Stomach (tissue), 4 donors: ENCODE measurements around the gene KCNG2.

Source experiments
- EP300 ChIP-seq: sonication (generic); formaldehyde crosslinking; IDR thresholded peaks from one replicate; pipeline ENCODE4 v1.6.1; 2017; ENCODE audit warnings: antibody characterized with exemption
- POLR2A ChIP-seq, 4 donors: fragments of 450-650 bp; IDR thresholded peaks; one replicate each; pipeline ENCODE4 v1.6.1; 2016; ENCODE audit warnings: antibody characterized with exemption in 4 of 4, control low read depth in 2 of 4, mild to moderate bottlenecking in 1 of 4, moderate library complexity in 1 of 4
- POLR2AphosphoS5 ChIP-seq, 3 donors: sonication (generic); formaldehyde crosslinking; IDR thresholded peaks; one replicate each; pipeline ENCODE4 v1.6.1; 2016; ENCODE audit warnings: antibody characterized with exemption in 3 of 3
- TF ChIP-seq, protein P1 (sequence below), 7 experiments: fragments of 450-650 bp in 4 of 7; fragments of 200-600 bp in 3 of 7; sonication (generic) in 3 of 7; IDR thresholded peaks; one replicate each; pipeline ENCODE4 v1.5.1; 2016 to 2019; ENCODE audit warnings: antibody characterized with exemption in 7 of 7, control low read depth in 2 of 7, mild to moderate bottlenecking in 1 of 7

- TF ChIP-seq POLR2AphosphoS5 (IDR thresholded peaks at IDR 0.05) (no peak), POLR2A (IDR thresholded peaks at IDR 0.05) (no peak), EP300 (no peak)
- TF ChIP-seq, protein P1, sequence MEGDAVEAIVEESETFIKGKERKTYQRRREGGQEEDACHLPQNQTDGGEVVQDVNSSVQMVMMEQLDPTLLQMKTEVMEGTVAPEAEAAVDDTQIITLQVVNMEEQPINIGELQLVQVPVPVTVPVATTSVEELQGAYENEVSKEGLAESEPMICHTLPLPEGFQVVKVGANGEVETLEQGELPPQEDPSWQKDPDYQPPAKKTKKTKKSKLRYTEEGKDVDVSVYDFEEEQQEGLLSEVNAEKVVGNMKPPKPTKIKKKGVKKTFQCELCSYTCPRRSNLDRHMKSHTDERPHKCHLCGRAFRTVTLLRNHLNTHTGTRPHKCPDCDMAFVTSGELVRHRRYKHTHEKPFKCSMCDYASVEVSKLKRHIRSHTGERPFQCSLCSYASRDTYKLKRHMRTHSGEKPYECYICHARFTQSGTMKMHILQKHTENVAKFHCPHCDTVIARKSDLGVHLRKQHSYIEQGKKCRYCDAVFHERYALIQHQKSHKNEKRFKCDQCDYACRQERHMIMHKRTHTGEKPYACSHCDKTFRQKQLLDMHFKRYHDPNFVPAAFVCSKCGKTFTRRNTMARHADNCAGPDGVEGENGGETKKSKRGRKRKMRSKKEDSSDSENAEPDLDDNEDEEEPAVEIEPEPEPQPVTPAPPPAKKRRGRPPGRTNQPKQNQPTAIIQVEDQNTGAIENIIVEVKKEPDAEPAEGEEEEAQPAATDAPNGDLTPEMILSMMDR (IDR thresholded peaks at IDR 0.05): no peak
These were observed 141.4 kb downstream of the KCNG2 start for GRCh38 chr18:79939096-79939495.
